HG03432 (cell line): Measurements from ENCODE around the gene MID1.

Experiments used
- ATAC-seq: cut with Tn5 transposase; IDR thresholded peaks from one replicate; pipeline ENCODE4 v1.9.1; 2021; ENCODE audit warnings: mild to moderate bottlenecking, moderate library complexity; ENCODE audit not compliant: unreplicated experiment

The MID1 gene

DNA sequence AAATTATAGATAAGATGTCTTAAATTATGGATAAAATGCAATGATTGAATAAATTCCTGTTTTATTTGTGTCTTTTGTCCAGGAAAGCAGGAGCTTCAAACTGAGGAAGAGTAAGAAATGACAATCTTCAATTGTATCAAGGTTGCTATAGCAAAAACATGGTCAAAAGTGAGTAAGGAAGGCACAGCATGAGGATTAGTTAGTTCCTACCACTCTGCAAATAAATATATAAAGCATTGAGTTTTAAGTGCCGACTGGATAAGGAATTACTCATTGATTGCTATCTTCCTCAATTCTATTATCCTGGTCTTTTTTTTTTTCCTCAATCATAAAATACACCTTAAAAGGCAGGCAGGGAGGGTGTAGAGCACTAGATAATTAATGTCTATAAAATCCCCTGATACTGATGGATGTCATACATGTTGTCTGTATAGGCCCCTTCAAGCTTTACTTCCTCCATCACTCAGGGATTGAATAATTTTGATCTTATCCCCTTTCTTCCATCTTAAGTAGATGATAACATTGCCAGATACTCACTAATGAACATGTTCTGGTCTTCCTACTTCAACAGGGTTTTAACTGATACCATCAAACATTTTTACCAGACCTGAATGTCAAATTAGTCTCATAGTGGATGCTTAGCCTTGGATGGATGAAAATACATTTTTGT is 86.6 kb downstream of the MID1 start:
- ATAC-seq: no peak

DNA sequence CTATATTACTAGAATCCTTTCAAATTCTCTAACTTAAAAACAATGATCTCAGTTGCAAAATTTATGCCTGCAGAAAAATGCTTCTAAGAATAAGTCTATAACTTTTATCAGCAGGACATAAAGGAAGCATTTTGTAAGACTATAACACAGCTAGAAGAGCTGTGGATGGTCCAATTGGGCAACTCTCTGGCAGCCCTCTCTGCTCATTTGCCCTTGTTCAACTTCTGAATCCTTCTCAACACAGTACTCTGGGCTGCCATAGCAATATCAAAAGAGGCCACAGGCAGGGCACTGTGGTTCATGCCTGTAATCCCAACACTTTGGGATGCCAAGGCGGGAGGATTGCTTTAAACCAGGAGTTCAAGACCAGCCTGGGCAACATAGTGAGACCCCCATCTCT is 88.5 kb downstream of the MID1 start:
- no peak for ATAC-seq

DNA sequence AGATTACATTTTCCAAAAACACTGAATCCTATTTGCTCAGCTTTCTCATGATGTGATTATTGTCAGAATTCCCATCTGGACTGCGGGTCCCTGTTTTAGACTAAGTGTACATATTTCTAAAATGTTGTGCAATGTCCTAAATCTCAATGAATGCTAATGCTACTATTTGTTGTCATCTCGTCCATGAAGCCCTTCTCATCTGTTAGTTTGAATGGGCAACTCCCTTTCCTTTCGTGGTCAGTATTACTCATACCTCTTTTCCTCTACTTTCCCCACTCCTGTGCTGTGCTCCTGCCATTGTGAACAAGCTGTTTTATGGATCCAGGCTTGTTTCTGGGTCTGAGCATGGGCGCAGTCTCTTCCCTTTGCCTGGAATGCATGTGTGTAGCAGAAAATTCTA is 91.0 kb downstream of the MID1 start:
- ATAC-seq: no peak

DNA sequence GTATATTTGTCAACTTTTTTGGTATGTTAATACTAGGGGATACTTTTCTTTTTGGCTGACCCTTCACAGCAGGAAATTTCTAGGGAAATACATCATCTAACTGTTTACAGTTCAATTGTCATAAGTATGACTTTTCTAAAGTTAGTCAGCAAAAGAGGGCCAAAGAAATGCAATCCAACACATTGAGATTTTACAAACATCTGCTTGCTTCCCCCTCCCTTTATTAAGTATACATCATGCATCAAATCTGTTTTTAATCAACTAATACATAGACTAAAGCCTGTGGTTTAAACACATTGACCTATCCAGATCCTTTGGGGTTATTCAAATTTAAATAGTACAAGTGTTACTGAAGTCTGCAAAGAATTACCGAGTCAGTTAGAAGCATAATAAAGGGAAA is 93.9 kb downstream of the MID1 start:
- ATAC-seq: no peak

DNA sequence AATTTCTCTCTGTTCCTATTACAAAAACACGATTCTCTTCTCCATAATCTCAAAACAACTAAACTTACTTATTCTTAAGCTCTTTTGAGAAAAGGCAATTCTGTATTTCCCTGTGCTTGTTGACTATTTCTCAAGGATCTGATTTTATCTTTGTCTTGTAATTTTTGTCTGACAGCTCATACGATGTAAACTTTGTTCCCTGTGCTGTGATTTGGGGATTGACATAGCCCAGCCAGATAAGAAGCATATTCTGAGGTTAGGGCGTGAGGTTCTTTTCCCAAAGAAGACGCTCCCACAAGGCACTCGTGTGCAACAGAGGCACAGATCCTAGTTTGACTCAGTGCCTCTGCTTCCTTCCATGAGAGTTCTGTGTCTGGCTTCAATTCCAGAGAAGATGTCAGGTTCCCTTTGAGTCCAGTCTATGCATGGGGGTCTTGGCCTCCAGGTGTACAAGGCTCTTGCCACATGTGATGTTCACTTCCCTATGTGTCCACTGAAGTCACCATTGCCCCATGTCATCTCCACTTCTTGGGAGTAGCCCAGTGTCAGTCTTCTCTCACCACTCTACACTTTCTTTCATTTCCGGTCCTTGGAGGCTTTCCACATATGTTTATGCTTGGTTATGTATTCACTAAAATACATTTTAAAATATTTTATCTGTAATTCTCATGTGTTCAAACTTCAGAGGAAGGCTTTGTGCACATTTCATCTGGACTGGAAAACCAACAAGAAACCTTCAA is 94.8 kb downstream of the MID1 start:
- no peak for ATAC-seq

DNA sequence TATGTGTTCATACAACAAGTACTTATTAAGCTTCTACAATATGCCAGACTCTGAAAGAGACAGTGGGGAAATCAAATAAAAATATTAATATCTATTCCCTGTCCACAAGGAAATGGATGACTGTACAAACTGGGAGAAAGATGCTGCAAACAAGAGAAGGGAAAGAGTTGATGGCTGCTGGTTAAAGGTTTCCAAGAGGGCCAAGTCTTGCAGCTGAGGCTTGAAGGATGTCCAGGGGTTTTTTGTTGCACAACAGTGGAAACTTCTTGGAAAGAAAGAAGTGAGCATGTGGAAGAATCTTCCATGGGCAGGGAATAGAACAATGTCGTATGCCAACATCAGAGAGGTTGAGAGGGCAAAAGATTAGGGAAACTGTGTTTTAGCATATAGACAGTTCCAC is 95.8 kb downstream of the MID1 start:
- ATAC-seq: no peak

DNA sequence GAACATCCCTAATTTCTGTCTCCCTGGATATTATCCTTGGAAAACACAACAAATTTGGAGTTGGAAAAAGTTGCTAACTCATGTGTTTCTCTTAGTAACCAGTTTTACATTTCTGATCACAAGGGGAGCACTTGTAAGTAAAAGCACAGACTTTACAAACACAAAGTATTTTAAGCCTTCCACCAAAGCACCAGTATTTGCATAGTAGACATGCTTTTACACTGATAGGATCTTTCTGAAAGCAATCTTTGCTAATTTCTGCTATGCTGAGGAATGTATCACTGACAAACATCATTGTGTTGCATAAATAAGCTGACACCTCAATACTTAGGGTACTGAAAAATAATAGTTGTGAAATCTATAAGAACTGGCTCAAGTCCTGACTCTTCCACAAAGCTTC is 100.6 kb downstream of the MID1 start:
- ATAC-seq: no peak

DNA sequence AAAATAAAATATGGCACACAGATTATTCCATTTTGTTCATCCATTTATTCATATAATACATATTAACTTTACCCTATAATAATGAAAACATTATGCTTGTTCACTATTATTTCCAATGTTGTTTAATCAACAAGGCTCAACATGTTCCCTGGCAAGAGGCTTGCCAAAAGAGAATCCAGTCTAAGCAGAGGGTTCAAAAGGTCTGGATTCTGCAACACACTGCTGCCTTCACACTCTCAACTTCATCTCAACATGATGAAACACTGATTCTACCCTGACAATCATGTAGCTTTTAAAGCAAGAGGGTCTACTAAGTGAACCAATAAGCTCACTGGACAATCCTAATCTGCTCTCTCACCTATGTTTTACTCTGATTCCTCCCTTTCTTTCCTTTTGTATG is 101.1 kb downstream of the MID1 start:
- no peak for ATAC-seq

DNA sequence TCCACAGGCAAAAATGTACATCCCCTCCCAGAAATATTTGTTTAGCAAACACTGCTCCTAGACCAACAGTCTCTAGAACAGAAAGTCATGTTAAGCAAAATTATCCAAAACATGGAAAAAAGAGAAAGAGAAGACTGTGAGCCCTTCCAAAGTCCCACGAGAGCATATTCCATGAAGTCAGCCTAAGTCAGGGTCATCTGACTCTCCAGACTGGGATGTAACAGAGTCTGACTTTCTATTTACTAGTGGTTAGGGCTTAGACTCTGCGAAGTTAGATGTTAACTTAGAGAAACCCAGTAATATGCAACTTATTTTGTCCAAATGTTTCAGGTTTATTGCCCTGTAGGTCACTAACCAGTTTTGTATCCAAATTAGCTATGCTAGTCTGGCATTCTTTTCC is 102.3 kb downstream of the MID1 start:
- no peak for ATAC-seq

DNA sequence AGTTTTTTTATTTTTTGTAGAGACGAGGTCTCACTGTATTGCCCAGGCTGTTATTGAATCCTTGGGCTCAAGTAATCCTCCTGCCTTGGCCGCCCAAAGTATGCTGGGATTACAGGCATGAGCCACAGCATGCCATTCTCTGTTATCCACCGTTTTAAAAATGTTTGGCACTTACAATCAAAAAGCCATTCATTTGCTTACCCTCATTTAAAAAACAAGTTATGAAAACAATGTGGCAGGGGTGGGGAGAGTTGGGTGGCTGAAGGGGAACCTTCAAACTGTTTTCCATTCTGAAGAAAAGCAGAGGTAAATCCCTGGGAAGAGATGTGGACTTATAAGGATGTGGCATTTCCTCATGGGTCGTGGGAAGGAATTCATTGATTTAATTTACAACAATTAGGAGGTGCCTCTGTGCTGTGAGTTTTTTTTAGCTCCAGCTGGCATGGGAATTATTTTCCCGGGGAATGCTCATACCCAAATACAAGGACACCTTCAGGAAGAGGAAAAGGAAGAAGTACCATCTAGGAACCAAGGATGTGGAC is 103.5 kb downstream of the MID1 start:
- no peak for ATAC-seq

DNA sequence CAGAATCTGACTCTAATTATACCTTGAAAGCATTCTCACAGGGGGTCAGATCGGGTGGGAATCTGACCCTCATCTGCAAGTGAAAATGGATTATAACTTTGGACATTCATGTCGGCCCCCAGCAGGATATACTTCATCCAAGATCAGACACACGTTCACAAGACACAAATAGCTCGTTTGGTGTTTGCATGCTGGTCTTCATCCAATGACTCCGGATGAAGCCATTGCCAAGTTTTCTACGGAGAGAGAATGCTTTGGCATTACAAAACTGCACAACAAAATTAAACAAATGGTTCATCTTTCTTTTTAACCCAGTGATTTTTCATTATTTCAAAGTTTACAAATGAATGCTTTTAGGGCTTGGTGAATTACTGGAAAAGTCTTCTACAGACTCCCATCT is 105.5 kb downstream of the MID1 start:
- ATAC-seq: no peak

DNA sequence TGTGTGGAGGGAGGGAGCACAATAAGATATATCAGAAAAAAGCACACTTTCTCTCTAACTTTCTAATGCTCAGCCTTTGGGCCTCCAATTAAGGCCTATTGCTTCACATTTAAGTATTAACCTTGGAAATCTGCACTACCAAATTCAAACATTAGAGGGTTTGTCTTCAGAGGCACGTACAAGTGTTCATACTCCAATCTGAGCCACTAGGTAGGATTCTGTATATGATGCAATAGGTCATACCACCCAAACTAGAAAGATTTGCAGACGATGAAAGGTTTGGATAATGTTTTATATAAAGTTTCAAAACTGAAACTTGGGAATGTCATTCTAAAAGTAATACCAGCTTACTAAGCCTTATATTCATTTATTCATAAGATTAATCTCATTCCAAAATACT is 106.4 kb downstream of the MID1 start:
- ATAC-seq: no peak

DNA sequence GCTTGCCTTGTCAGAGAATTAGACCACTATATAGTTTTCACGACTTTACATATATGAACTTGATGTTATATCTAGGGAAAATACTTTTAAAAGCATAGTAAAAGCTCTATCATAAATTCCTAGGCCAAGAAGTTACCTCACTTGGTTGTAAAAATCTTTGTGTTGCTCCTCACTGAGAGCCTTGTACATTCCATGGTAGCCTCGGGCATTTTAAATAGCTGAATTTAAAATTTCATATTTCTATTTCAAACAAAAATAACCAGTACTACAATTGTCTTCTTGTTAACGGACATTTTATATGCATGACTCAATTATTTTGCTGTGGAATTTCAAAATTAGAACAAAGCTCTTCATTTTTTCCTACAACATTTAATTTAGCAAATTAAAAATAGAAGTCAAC is 107.6 kb downstream of the MID1 start:
- ATAC-seq: no peak

DNA sequence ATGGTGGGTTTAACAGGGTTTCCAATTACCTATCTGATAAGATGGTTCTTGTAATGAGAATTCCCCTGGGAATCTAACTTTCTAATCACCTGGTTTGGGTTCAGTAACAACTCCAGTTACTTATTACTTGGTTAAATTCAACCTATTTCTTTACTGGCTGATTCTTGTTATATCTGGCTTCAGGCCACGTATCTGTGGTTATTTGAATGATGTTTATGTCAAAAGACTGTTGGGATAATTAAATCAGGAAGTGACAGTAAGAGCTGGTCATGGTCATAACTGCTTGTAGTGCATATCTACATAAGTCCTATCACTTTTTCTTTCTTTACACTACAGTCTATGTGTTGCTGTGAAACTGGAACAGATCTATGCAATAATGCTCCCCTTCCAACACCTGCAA is 108.1 kb downstream of the MID1 start:
- no peak for ATAC-seq

DNA sequence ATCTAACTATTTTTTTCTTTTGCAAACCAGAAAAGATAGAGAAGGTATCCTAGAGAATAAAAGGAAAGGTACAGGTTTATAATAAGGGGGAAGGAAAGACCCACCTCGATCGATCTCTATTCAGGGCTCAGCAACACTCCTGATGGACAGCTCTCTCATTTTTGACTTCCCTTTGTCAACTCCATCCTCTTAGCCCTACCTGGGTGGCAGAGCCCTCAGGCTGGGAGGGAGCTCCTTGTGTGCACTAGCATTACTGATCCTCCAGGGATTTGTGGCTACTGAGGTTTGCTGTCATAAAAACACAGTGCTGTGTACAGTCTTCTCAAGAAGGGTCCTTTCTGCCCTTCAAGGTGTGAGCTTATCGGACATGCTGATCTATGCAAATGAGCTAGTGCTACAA is 111.0 kb downstream of the MID1 start:
- ATAC-seq: no peak

DNA sequence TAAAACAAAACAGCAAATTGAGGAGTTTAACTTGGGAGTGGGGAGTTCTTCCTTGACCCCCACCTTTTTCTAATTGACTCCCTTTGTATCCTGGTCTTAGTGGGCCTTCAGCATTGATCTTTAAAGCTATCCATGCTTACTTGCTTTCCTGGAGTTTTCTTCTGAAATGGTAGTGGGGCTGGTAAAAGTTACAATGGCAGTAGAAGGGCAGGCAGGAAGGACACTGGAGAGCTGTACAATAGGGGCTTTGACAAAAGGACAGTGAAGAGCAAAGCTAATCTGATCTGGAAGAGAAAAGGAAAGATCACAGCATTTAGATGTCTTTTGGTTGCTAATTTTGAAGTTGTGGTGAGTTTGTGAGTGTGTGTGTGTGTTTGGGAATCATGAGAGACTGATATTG is 111.5 kb downstream of the MID1 start:
- ATAC-seq: no peak

DNA sequence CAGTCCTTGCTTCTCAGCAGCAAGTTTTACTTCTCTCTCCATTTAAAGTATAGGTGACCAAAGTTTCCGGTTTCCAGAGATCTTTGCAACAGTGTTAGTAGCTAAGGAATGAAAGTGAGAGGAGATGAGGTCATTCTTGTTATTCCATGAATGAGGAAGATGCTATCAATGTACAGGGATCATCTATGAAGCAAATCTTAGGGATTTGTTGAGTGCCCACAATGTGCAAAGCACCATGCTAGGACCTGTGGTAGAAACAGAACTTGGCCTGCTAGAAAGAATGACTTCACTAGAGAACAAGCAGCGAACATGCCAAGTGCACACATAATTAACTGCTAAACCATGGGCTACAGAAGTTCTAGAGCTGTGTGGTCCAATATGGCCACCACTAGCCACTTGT is 112.5 kb downstream of the MID1 start:
- ATAC-seq: no peak

DNA sequence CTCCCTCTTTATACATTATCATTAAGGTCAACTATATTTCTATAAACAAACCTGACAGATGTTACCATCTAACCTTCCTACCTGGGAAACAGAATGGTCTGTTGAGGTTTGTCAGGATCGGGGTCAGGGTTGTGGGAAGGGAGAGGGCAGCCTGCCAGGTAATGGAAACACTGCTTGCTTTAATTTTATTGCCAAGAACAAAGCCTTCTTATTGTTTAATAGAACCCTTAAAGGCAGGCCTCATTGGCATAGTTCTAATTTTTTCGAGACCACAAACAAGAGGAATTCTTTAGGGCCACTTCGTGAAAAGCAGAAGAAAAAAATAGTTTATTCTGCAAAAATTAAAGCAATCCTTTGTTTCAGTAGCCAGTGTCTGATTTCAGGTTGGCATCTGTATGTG is 113.2 kb downstream of the MID1 start:
- no peak for ATAC-seq

DNA sequence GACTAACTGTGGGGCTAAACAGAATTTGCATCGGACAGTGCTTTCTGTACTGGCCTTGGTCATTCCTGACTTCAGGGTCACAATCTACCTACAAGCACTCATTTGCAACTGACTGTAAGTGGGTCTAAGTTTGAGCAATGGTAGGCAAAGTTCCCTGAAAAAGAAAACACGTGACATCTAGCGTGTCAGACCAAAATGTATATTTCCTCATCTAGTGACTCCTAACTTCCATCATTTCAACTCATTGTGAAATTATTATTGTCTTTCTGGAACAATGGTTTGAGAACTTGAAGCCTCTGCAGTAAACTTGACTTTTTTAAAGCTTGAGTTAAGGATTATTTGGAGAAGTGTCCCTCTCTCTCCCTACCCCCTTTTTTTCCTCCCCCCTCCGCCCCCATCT is 113.6 kb downstream of the MID1 start:
- no peak for ATAC-seq

DNA sequence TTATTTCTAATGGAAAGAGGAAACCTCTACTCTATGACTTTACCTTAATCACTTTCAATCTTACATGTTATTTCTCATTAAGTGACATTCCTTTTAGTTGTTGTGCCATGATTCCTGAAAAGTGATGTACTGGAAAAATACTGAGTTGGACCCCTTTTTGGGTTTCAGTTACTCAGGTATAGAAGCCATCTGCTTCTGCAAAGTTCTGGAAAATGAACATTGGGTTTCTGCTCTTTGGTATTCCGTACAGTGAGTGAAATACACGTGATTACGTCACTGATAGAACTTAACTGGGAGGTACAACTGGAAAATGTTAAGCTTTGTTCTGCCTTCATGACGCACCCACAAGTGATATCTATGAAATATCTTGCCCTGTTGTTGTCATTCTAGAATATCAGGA is 114.7 kb downstream of the MID1 start:
- no peak for ATAC-seq

DNA sequence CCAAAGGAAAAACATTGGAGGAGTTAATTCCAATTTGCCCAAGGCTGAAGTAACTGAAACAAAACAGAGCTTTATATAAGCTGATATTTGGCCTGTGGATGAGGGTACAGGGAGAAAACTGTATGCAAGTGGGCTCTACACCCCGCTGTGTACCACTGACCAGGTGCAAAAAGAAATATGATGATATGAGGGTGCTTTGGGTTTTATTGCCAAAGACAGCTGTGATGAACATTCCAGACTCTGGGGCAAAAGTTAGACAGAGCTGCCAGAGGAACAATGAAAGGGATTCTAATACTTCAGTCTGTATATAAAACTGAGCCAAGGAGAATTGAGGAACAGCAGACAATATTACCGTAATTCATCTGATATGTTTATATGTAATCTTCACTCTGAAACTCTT is 117.4 kb downstream of the MID1 start:
- ATAC-seq: no peak

DNA sequence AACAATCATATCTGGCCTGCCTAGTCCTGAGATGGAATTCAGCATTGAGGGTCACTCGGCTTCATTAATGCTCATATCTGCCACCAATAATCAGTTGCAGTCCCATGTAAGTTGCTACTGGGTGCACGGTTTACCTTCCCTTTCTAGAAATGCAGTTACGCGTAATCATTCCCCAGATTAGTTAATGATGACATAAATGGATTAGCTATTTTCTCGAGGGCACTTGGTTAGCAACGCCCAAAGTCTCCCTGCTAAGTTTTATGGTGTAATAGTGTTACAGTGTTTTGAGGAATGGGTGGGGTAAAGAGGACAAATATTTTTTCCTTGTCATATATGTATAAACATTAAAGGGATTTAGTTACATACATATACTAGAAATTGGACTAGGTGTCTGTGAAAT is 118.8 kb downstream of the MID1 start:
- ATAC-seq: no peak
